ENCODE measurements around the gene RAPSN.

Gene RAPSN

GRCh38 chr11:47464483-47464882 lies 15.5 kb upstream of the RAPSN start:
- DNase-seq: no peak

- DNase-seq: no peak
These were observed 12.9 kb upstream of the RAPSN start for GRCh38 chr11:47461876-47462275.

- DNase-seq: no peak
These were observed 11.8 kb upstream of the RAPSN start for GRCh38 chr11:47460571-47461235.

DNA sequence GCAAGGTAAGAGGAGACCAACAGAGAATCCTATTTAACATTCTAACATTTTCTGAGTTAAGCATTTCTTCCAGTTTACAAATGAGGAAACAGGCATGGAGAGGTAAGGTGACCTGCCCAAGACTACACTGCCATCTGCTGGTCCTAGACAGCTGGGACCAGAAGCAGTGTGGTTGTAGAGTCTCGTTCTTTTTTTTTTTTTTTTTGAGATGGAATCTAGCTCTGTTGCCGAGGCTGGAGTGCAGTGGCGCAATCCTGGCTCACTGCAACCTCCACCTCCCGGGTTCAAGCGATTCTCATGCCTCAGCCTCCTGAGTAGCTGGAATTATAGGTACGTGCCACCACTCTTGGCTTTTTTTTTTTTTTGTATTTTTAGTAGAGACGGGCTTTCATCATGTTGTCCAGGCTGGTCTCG lies 5.3 kb upstream of the RAPSN start:
- DNase-seq: peak; percentile 15

DNA sequence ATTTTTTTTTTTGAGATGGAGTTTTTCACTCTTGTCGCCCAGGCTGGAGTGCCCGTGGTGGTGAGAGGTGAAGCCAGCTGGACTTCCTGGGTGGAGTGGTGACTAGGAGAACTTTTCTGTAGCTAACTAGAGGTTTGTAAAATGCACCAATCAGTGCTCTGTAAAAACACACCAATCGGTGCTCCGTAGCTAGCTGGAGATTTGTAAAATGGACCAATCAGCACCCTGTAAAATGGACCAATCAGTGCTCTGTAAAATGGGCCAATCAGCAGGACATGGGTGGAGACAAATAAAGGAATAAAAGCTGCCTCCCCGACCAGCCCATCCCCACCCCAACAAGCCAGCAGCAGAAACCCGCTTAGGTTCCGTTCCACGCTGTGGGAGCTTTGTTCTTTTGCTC lies 4.4 kb upstream of the RAPSN start:
- no peak for DNase-seq

GRCh38 chr11:47451990-47452389 lies 3.1 kb upstream of the RAPSN start:
- no peak for DNase-seq

GRCh38 chr11:47451436-47451835 lies 2.5 kb upstream of the RAPSN start:
- DNase-seq: no peak

DNA sequence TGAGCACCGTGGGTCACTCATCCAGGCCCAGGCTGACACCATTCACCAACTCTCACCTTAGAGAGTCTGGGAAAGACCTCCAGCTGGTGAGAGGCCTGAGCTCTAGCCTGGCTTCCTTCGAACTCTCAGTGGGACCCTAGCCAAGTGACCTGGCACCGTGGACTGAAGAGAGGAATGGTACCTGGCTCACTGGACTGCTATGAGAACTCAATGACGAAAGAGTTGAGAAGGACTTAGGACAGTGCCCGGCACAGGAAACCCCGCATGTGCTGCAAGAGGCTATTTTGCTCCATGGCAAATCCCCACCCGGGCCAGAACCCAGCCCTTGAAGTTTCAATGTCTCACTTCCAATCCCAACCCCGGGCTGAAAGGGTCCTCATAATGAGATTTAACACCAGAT lies 605 bp upstream of the RAPSN start:
- no peak for DNase-seq

DNA sequence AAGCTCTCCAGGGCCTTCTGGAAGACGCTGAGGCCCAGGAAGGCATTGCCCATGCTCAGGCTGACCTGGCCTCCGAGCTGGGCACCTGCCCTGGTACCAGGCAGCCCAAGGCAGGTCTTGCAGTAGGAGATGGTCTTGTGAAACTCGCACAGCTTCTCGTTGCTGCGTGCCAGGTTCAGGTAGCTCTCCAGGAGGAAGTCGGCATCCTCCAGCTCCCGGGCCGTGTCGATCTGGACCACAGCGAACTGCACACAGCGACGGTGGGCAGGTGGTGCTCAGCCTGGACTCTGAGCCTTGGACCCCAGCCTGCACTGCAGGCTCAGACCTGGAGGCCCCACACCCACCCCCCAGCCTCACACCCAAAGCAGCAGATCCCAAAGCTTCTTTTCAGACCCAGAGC lies 1.0 kb downstream of the RAPSN start:
- DNase-seq: no peak

DNA sequence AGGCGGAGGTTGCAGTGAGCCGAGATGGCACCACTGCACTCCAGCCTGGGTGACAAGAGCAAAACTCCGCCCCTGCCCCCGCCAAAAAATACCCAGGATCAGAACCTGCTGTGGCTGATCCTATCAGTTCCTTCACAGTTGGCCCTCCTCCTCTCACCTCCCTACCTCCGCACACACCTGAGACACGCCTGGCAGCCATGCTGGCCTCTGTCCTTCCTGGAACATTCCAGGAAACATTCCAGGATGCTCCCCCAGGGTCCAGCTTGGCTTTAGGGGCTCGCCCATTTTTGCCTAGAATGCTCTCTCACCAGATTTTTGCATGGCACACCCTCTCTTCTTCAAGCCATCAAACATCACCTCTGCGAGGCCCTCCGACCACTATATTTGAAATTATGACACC lies 2.1 kb downstream of the RAPSN start:
- DNase-seq: no peak

DNA sequence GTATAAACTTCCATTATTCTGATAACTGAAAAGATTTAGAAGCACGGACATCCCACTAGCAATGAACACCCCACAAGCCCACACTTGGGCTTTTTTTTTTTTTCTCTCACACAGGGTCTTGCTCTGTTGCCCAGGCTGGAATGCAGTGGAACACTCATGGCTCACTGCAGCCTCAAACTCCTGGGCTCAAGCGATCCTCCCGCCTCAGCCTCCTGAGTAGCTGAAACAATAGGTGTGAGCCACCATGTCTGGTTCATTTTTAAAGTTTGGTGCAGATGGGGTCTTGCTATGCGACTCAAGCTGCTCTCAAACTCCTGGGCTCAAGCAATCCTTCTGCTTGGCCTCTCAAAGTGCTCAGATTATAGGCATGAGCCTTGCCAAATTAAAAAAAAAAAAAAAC lies 3.1 kb downstream of the RAPSN start:
- DNase-seq: no peak

DNA sequence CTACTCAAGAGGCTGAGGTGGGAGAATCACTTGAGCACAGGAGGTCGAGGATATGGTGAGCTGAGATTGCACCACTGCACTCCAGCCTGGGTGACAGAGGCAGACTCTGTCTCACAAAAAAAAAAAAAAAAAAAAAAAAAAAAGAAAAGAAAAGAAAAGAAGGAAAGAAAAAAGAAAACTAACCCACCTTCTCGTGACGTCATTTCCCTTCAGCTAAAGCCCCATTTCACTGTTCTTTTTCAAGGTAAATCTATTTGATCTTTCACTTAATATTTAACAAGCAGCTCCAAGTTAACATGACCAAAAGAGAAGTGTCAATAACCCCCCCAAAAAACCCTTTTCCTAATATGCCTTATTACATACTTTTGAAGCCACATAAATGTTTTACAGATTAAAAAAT lies 5.1 kb downstream of the RAPSN start:
- no peak for DNase-seq

GRCh38 chr11:47443028-47443700 lies 5.8 kb downstream of the RAPSN start:
- DNase-seq: no peak

DNA sequence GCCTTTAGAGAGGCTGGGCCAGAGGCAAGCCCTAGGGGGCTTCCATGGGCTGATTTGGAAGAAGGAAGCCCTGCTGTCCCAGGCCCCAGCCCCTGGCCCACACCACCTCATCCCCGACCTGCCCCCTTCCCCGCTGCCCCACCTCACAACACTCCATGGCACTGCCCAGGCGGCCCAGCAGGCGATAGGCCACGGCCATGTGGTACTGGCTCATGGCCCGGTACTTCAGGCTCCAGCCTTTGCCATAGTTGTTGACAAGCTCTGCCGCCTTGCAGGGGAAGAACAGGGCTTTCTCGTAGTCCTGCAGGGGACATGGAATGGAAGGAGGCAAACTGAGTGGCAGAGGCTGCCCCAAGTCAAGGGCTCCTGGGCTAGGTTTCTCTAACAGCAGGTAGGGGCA lies 6.4 kb downstream of the RAPSN start:
- no peak for DNase-seq

- no peak for DNase-seq
These were observed 7.5 kb downstream of the RAPSN start for GRCh38 chr11:47441421-47441820.

DNA sequence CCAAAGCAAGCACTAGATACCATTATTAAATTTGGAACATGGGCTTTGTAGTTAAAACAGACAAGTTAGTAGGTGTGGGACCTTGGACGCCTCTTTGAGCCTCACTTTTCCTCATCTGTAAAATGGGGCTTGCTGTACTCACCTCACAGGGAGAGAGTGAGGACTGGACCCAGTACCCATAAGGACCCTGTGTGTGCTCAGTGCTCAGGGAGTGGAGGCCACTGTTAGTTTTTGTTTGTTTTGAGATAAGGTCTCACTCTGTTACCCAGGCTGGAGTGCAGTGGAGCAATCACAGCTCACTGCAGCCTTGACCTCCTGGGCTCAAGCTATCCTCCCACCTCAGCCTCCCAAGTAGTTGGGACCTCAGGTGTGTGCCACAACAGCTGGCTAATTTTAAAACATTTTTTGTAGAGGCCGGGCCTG lies 8.9 kb downstream of the RAPSN start:
- no peak for DNase-seq

GRCh38 chr11:47438721-47439120 lies 10.2 kb downstream of the RAPSN start:
- no peak for DNase-seq

GRCh38 chr11:47437746-47438418 lies 11.1 kb downstream of the RAPSN start:
- no peak for DNase-seq

GRCh38 chr11:47437218-47437745 lies 11.7 kb downstream of the RAPSN start:
- no peak for DNase-seq

DNA sequence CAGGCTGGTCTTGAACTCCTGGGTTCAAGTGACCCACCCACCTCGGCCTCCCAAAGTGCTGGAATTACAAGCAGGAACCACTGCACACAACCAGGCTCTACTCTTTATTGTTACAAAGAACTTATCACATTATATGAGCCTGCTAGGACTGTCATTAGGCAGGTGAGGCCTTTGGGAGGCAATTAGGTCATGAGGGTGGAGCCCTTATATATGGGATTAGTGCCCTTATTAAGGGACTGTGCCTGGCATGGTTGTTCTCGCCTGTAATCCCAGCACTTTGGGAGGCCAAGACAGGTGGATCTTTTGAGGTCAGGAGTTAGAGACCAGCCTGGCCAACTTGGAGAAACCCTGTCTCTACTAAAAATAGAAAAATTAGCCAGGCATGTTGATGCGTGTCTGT lies 12.2 kb downstream of the RAPSN start:
- no peak for DNase-seq

DNA sequence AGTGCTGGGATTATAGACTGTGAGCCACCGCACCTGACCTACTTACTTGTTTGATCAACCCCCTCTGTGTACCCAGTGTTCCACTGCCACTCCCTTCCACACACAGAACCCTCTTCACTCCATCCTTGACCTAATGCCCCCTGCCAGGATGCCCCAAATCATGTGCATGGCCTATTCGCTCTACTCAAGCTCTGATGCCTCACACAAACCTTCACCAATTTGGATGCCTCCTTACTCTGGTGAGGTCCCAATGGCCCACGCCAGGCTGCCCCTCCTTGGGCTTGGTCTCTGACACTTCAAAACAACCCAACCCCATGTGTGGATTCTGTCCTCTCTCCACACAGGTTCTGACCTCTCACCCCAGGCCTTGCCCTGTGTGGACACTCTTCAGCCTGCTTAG lies 13.2 kb downstream of the RAPSN start:
- no peak for DNase-seq

GRCh38 chr11:47434011-47434786 lies 14.7 kb downstream of the RAPSN start:
- DNase-seq: peak; percentile 11

DNA sequence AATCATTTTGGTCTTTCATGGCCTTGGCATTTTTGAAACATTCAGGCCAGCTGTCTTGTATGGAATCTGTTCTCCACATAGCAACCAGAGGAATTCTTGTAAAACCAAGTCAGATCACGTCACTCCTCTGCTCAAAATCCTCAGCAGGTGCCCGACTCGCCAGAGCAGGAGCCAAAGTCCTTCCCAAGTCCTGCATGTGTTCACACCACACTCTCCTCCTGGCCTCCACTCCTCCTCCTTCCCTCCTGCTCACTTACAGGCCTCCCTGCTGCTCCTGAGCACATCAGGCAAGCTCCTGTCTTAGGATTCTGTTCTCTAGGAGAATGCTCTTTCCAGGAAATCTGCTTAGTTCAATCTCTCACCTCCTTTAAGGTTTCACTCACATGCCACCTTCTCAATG lies 15.8 kb downstream of the RAPSN start:
- no peak for DNase-seq
